Left ventricle myocardium inferior (tissue), 1 donor: ENCODE data around the gene MGMT. TPM values are rescaled to one million over a fixed set of nuclear protein-coding genes. Genes with fewer than 3 reads are reported as not detected.

Source experiments
- DNase-seq: peaks from one replicate; pipeline ENCODE4 v3.0.0-alpha.2; 2020
- H3K27ac ChIP-seq: fragments of 200-600 bp; replicated peaks from 2 replicates; pipeline ENCODE4 v1.8.0; 2021
- H3K27me3 ChIP-seq: fragments of 200-600 bp; 2 replicates; pipeline ENCODE4 v1.8.0; 2021; ENCODE audit warnings: low read depth
- H3K36me3 ChIP-seq: fragments of 200-600 bp; 2 replicates; pipeline ENCODE4 v1.8.0; 2021
- H3K4me1 ChIP-seq: fragments of 200-600 bp; 2 replicates; pipeline ENCODE4 v1.8.0; 2021
- H3K4me3 ChIP-seq: fragments of 200-600 bp; 2 replicates; pipeline ENCODE4 v1.8.0; 2021; ENCODE audit warnings: mild to moderate bottlenecking, moderate library complexity
- H3K9me3 ChIP-seq: fragments of 200-600 bp; replicated peaks from 2 replicates; pipeline ENCODE4 v1.8.0; 2021
- intact Hi-C: fragments of 100-400 bp; cut with micrococcal nuclease; formaldehyde crosslinking; loops from one replicate; pipeline ENCODE4 v1.11.0; 2022
- total RNA-seq: library from RNA; stranded (reverse); fragmentation: NEBNext Ultra II Directional; extraction: Animal tissue kit (Norgen Biotek cat#: 25700); gene quantifications from one replicate; pipeline ENCODE4 v1.2.1, GENCODE V29; 2021
- TF ChIP-seq, protein P1 (sequence below): fragments of 200-600 bp; IDR thresholded peaks from 2 replicates; pipeline ENCODE4 v1.8.0; 2021; ENCODE audit warnings: antibody characterized with exemption, mild to moderate bottlenecking, borderline replicate concordance
- donor health status: DM: no; HTN: yes; CAD: no; lungs with severe emphysema.

MGMT gene
- total RNA-seq, 1 donor from 2014 or later: 15.4 TPM

GRCh38 chr10:129702605-129703004, 235.6 kb downstream of the MGMT start:
- Histone ChIP-seq H3K4me3 (no peak overlapping the region), H3K9me3 (no peaks in the 10 kb centered on the region), H3K36me3 (no peaks in the 10 kb centered on the region), H3K27ac (no peak overlapping the region), H3K4me1 (peaks cover 9% of the 10 kb centered on the region), H3K27me3 (no peaks in the 10 kb centered on the region)
- TF ChIP-seq, protein P1, sequence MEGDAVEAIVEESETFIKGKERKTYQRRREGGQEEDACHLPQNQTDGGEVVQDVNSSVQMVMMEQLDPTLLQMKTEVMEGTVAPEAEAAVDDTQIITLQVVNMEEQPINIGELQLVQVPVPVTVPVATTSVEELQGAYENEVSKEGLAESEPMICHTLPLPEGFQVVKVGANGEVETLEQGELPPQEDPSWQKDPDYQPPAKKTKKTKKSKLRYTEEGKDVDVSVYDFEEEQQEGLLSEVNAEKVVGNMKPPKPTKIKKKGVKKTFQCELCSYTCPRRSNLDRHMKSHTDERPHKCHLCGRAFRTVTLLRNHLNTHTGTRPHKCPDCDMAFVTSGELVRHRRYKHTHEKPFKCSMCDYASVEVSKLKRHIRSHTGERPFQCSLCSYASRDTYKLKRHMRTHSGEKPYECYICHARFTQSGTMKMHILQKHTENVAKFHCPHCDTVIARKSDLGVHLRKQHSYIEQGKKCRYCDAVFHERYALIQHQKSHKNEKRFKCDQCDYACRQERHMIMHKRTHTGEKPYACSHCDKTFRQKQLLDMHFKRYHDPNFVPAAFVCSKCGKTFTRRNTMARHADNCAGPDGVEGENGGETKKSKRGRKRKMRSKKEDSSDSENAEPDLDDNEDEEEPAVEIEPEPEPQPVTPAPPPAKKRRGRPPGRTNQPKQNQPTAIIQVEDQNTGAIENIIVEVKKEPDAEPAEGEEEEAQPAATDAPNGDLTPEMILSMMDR: no peak
- intact Hi-C loops: no loop called here
- DNase-seq: no peak

DNA sequence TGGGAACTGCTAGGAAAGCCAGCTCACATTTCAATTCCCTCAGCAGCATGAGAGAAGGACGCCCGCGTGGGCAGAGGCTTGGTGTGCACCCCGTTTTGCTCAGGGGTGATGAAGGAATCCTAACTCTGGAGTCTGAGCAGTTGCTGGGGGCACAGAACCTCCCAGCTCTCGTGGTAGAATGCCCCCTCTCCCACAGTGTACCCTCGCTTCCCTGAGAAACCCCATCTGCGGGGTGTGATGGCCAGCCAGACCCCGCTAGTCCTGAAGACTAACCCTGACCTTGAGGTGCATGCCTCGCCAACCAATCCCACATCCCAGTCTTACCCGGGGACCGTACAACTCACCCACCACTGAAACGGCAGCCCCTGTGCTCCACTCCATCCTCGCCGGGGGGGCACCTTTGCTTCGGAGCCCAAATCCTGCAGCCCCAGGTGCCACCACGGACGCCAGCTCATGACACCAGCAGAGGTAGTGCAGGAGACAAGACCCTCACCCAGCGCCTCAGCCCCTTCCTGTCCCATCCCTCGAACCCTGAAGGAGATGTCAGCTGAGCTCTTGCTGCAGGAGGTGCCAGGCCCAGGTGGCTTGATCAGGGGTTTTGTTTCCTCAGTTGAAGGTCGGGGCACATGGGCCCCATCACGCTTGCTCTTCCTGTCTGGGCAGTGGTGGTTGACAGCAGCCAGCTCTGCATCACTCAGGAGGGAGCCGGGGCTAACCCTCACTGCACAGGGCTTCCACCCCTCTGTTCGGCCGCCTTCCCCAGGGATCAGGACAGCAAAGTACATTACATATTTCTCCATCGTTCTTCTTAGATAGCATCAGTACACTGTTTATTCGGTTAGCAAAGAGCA, 236.5 kb downstream of the MGMT start:
- TF ChIP-seq, protein P1: no peak
- no peak overlapping the region for H3K4me3 ChIP-seq
- no peaks in the 10 kb centered on the region for H3K27me3 ChIP-seq
- H3K9me3 ChIP-seq: no peaks in the 10 kb centered on the region
- no peak overlapping the region for H3K27ac ChIP-seq
- DNase-seq: no peak
- H3K4me1 ChIP-seq: peaks cover 18% of the 10 kb centered on the region
- intact Hi-C loops: no loop called here
- no peaks in the 10 kb centered on the region for H3K36me3 ChIP-seq

DNA sequence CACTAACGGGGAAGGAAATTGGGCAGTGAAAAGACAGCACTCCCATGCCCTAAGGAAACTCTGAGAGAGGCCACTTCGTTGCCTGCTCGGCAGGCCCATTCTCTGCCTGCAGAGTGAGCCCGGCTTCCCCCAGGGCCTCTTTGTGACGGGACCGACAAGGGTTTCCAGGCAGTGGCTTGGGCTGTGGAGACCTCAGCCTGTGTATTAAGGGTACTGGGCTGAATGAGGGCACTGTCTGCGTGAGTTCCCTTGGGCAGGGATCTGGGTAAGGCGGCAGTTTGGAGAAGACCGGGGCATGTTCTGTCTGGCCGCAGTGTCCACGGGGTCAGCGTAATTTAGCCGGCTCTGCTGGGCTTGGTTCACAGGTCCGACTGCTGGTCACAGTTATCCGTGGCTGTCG, 237.2 kb downstream of the MGMT start:
- Histone ChIP-seq H3K4me1 (peaks cover 20% of the 10 kb centered on the region), H3K36me3 (no peaks in the 10 kb centered on the region), H3K27ac (no peak overlapping the region), H3K9me3 (no peaks in the 10 kb centered on the region), H3K4me3 (no peak overlapping the region), H3K27me3 (no peaks in the 10 kb centered on the region)
- DNase-seq: no peak
- intact Hi-C loops: no loop called here
- TF ChIP-seq, protein P1: no peak

GRCh38 chr10:129704786-129705525, 237.9 kb downstream of the MGMT start:
- no peak overlapping the region for H3K27ac ChIP-seq
- H3K36me3 ChIP-seq: no peaks in the 10 kb centered on the region
- H3K4me1 ChIP-seq: peaks cover 20% of the 10 kb centered on the region
- intact Hi-C loops: no loop called here
- no peak for DNase-seq
- H3K9me3 ChIP-seq: no peaks in the 10 kb centered on the region
- TF ChIP-seq, protein P1: no peak
- H3K4me3 ChIP-seq: no peak overlapping the region
- H3K27me3 ChIP-seq: no peaks in the 10 kb centered on the region

- H3K27me3 ChIP-seq: no peaks in the 10 kb centered on the region
- H3K9me3 ChIP-seq: no peaks in the 10 kb centered on the region
- H3K27ac ChIP-seq: no peak overlapping the region
- intact Hi-C loops: no loop called here
- H3K4me3 ChIP-seq: no peak overlapping the region
- TF ChIP-seq, protein P1: no peak
- H3K4me1 ChIP-seq: peaks cover 20% of the 10 kb centered on the region
- no peaks in the 10 kb centered on the region for H3K36me3 ChIP-seq
- no peak for DNase-seq
Measured at GRCh38 chr10:129705676-129706075, 238.6 kb downstream of the MGMT start.
